Keratinocyte (primary cell): ENCODE data around the gene NCCRP1. TPM values are rescaled to one million over a fixed set of nuclear protein-coding genes. Genes with fewer than 3 reads are reported as not detected.

Experiments used
- DNase-seq: peaks from one replicate; pipeline ENCODE4 v3.0.0-alpha.2; 2011; ENCODE audit warnings: low read depth, missing footprints, low spot score
- FAIRE-seq: peaks from 2 replicates; lab custom pipeline; 2011; peaks lifted over from hg19 to GRCh38; lab: Jason Lieb, UNC
- H2AFZ ChIP-seq: 2 replicates; pipeline ENCODE4 v1.6.0; 2012; ENCODE audit warnings: low read length, control low read depth, inconsistent platforms; ENCODE audit not compliant: control insufficient read depth
- H3K27ac ChIP-seq: 2 replicates; pipeline ENCODE4 v1.5.1; 2011; ENCODE audit warnings: low read length; ENCODE audit not compliant: control insufficient read depth, insufficient read depth
- H3K27me3 ChIP-seq: 3 replicates; pipeline ENCODE4 v1.6.0; 2011; ENCODE audit warnings: low read length; ENCODE audit not compliant: control insufficient read depth, insufficient read depth; ENCODE audit errors: extremely low read depth
- H3K36me3 ChIP-seq, 2 experiments: 2 replicates in 1 of 2; 3 replicates in 1 of 2; pipeline ENCODE4 v1.5.1; 2011; ENCODE audit warnings: low read length in 2 of 2, mild to moderate bottlenecking in 1 of 2; ENCODE audit not compliant: control insufficient read depth in 2 of 2, insufficient read depth in 2 of 2; ENCODE audit errors: extremely low read depth in 1 of 2
- H3K4me1 ChIP-seq: 3 replicates; pipeline ENCODE4 v1.5.1; 2011; ENCODE audit warnings: low read length; ENCODE audit not compliant: control insufficient read depth, insufficient read depth; ENCODE audit errors: extremely low read depth
- H3K4me2 ChIP-seq: 3 replicates; pipeline ENCODE4 v1.6.0; 2011; ENCODE audit warnings: low read depth, low read length; ENCODE audit not compliant: control insufficient read depth, insufficient read depth; ENCODE audit errors: extremely low read depth
- H3K4me3 ChIP-seq, 3 experiments: fragments of 200-600 bp in 1 of 3; sonication (generic) in 1 of 3; 2 replicates in 2 of 3; 3 replicates in 1 of 3; pipeline ENCODE4 v1.5.1; 2011 to 2016; ENCODE audit warnings: low read length in 3 of 3, mild to moderate bottlenecking in 3 of 3, control low read depth in 2 of 3, inconsistent platforms in 1 of 3, low read depth in 1 of 3, mixed read lengths in 1 of 3, mixed run types in 1 of 3, moderate library complexity in 1 of 3; ENCODE audit not compliant: control insufficient read depth in 2 of 3, insufficient read depth in 2 of 3; ENCODE audit errors: extremely low read depth in 1 of 3
- H3K79me2 ChIP-seq: 2 replicates; pipeline ENCODE4 v1.6.0; 2012; ENCODE audit warnings: low read length; ENCODE audit not compliant: control insufficient read depth, insufficient read depth
- H3K9ac ChIP-seq: 3 replicates; pipeline ENCODE4 v1.6.0; 2011; ENCODE audit warnings: low read length; ENCODE audit not compliant: control insufficient read depth, insufficient read depth; ENCODE audit errors: extremely low read depth
- H3K9me1 ChIP-seq: 3 replicates; pipeline ENCODE4 v1.6.0; 2011; ENCODE audit warnings: low read length; ENCODE audit not compliant: control insufficient read depth, insufficient read depth; ENCODE audit errors: extremely low read depth
- H3K9me3 ChIP-seq: 2 replicates; pipeline ENCODE4 v1.5.1; 2012; ENCODE audit warnings: low read depth, low read length; ENCODE audit not compliant: control insufficient read depth
- H4K20me1 ChIP-seq: 3 replicates; pipeline ENCODE4 v1.6.0; 2011; ENCODE audit warnings: low read length; ENCODE audit not compliant: control insufficient read depth, insufficient read depth; ENCODE audit errors: extremely low read depth
- CTCF ChIP-seq, 3 experiments: IDR thresholded peaks in 1 of 3; conservative IDR thresholded peaks in 1 of 3; optimal IDR thresholded peaks in 1 of 3; 2 replicates in 2 of 3; 3 replicates in 1 of 3; pipeline versions ENCODE3 to v1.5.1; 2011; ENCODE audit warnings: low read length in 3 of 3, mild to moderate bottlenecking in 3 of 3, moderate library complexity in 2 of 3, control low read depth in 1 of 3, inconsistent platforms in 1 of 3; ENCODE audit not compliant: insufficient read depth in 2 of 3; ENCODE audit errors: extremely low read depth in 1 of 3
- EZH2 ChIP-seq: IDR thresholded peaks from one replicate; pipeline ENCODE4 v1.6.1; 2012; ENCODE audit warnings: inconsistent platforms, mild to moderate bottlenecking, low read length, moderate library complexity
- dilution Hi-C: fragments of 300-500 bp; cut with MboI; formaldehyde crosslinking; loops from one replicate; pipeline ENCODE4 v1.7.0; 2020; ENCODE audit warnings: low sequenced_read_pairs; ENCODE audit not compliant: extremely low pct_ligation_motif_present
- polyA plus RNA-seq, 5 experiments: library from polyadenylated mRNA; depleted of rRNA in 3 of 5; stranded (reverse) in 3 of 5; stranded (forward) in 1 of 5; unstranded in 1 of 5; fragments of >200 nt; gene quantifications; 1 replicate in 1 of 5; 2 replicates in 3 of 5; 3 replicates in 1 of 5; pipeline versions ENCODE4 v1.2.1 to v1.2.3, GENCODE V29; 2011 to 2012; ENCODE audit warnings: missing spikeins in 2 of 5, low read depth in 1 of 5, low replicate concordance in 1 of 5

The NCCRP1 gene
- polyA plus RNA-seq, 1 donor (not counting 4 experiments of a cell fraction or from before 2014, with no cell fraction given): 2.3 TPM

- Histone ChIP-seq H3K79me2 (no peaks in the 10 kb centered on the region), H2AFZ (peak overlapping the region; percentile 43), H3K9me3 (no peaks in the 10 kb centered on the region), H3K36me3 (no peaks in the 10 kb centered on the region), H3K27me3 (peaks cover 24% of the 10 kb centered on the region), H3K9ac (no peak overlapping the region), H4K20me1 (no peaks in the 10 kb centered on the region), H3K9me1 (no peaks in the 10 kb centered on the region), H3K4me1 (peaks cover 3% of the 10 kb centered on the region), H3K4me3 (no peak overlapping the region), H3K4me2 (peak overlapping the region; percentile 22), H3K27ac (no peak overlapping the region)
- dilution Hi-C loops: no loop called here
- no peak for TF ChIP-seq EZH2
- TF ChIP-seq CTCF (optimal IDR thresholded peaks at IDR 0.05 in 1 of 3, IDR thresholded peaks at IDR 0.05 in 1 of 3, conservative IDR thresholded peaks at IDR 0.05 in 1 of 3; ENCODE audit: extremely low read depth in 1 of 3, insufficient read depth in 2 of 3, low read length in 3 of 3): no peak
- DNase-seq: no peak
- FAIRE-seq: no peak
Measured at GRCh38 chr19:39246951-39247669, 50.3 kb downstream of the NCCRP1 start.

DNA sequence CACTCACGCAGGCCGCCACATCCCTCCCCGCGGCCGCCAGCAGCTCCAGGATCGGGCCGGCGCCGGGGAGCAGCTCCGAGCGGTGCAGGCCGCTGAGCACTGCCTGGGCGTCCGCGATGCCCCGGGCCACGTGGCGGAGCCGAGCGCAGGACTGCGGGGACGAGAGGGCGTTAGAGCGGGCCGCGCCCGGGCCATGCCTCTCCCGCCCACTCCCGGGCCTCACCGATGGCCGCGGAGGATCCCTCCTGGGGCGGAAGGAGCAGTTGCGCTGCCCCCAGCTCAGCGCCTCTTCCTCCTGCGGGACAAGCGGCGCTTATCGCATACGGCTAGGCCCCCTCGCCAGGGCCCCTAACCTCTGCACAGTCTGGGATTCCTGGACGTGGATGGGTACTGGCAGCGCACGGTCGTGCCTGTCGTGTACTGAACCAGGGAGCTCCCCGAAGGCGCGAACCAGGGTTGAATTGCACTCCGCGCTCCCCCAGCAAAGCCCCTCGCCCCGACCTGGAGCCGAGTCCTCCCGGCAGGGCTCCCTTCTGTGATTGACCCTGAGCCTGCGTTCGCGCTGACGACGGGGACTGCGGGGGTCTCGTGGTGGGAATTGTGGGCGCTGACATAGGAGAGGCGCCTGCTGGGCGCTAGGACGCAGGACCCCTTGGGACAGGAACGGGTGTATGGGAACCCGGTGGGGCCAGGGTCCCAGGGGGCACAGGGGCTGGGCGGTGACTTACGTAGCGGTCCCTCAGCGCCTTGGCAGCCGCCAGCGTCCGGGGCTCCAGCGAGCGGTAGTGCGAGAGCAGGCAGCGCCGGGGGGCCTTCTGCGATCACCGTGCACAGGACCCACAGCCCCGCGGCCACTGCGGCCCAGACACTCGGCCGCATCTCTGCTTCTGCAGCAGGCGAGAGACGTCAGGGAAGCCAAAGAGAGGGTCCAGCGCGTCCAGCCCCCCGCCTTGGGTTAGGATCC lies 51.2 kb downstream of the NCCRP1 start:
- DNase-seq (no peak), FAIRE-seq (no peak)
- dilution Hi-C loops: no loop called here
- no peaks in the 10 kb centered on the region for H3K36me3 ChIP-seq
- H3K79me2 ChIP-seq: no peaks in the 10 kb centered on the region
- H4K20me1 ChIP-seq: no peaks in the 10 kb centered on the region
- no peak overlapping the region for H3K27ac ChIP-seq
- H3K9ac ChIP-seq: no peak overlapping the region
- H3K27me3 ChIP-seq: peaks cover 24% of the 10 kb centered on the region
- H2AFZ ChIP-seq: peak overlapping the region; percentile 15
- peak overlapping the region; percentile 27 for H3K4me2 ChIP-seq
- H3K9me3 ChIP-seq: no peaks in the 10 kb centered on the region
- H3K9me1 ChIP-seq: no peaks in the 10 kb centered on the region
- TF ChIP-seq EZH2 (no peak), CTCF (optimal IDR thresholded peaks at IDR 0.05 in 1 of 3, IDR thresholded peaks at IDR 0.05 in 1 of 3, conservative IDR thresholded peaks at IDR 0.05 in 1 of 3; ENCODE audit: extremely low read depth in 1 of 3, insufficient read depth in 2 of 3, low read length in 3 of 3) (no peak)
- peaks cover 3% of the 10 kb centered on the region for H3K4me1 ChIP-seq
- H3K4me3 ChIP-seq: no peak overlapping the region
